HUES64 (cell line): ENCODE data around the gene MAP2K4. TPM values are rescaled to one million over a fixed set of nuclear protein-coding genes. Genes with fewer than 3 reads are reported as not detected.
A peak's percentile ranks its signal among the peaks of the same experiment; 100 is the strongest.
"Not testable (repeated sequence)": the region's sequence is repeated elsewhere in the genome, so short reads cannot be mapped to it uniquely, and the experiment has no call there.

Source experiments
- H3K27ac ChIP-seq: 2 replicates; pipeline ENCODE4 v1.7.0; 2013; ENCODE audit warnings: low read depth, low read length, inconsistent platforms
- H3K27me3 ChIP-seq: 2 replicates; pipeline ENCODE4 v1.6.1; 2013; ENCODE audit warnings: mild to moderate bottlenecking, low read length; ENCODE audit not compliant: insufficient read depth
- H3K36me3 ChIP-seq: 2 replicates; pipeline ENCODE4 v1.6.1; 2013; ENCODE audit warnings: mild to moderate bottlenecking, low read length; ENCODE audit not compliant: insufficient read depth
- H3K4me1 ChIP-seq: 2 replicates; pipeline ENCODE4 v1.6.1; 2013; ENCODE audit warnings: mild to moderate bottlenecking, low read length, moderate library complexity; ENCODE audit not compliant: insufficient read depth
- H3K4me3 ChIP-seq: 2 replicates; pipeline ENCODE4 v1.5.1; 2013; ENCODE audit warnings: mild to moderate bottlenecking, low read length, moderate library complexity
- H3K9ac ChIP-seq: 2 replicates; pipeline ENCODE4 v1.6.1; 2013; ENCODE audit warnings: mild to moderate bottlenecking, low read depth, low read length
- H3K9me3 ChIP-seq: 2 replicates; pipeline ENCODE4 v1.6.1; 2013; ENCODE audit warnings: low read depth, low read length; ENCODE audit not compliant: insufficient read depth
- WGBS: fragments of 150-250, 120-280 bp; methylation state at CpG from one replicate; pipeline ENCODE4 v1.1.7; 2013; ENCODE audit warnings: missing lambda C conversion rate; 5-methylcytosine and 5-hydroxymethylcytosine counted together
- polyA plus RNA-seq, 2 experiments: library from polyadenylated mRNA; stranded (reverse); fragments of 50-300 nt; gene quantifications; one replicate each; pipeline ENCODE4 v1.2.3, GENCODE V29; 2013

MAP2K4 gene
- polyA plus RNA-seq (2013, experiment 1 of 2): 30.9 TPM
- 31.2 TPM for polyA plus RNA-seq (2013, experiment 2 of 2)

- peak within 1 kb of the TSS; percentile 92 for H3K27ac ChIP-seq
- under 1% methylated on average over 123 of the region's 123 CpGs for WGBS
Observed at GRCh38 chr17:12020642-12021622, at the start of gene MAP2K4. Gene MAP2K4 (plus strand): TSS chr17:12020877. CDS start chr17:12020887, 10 bp downstream.

GRCh38 chr17:11972741-11973140 is 47.9 kb upstream of the MAP2K4 start:
- H3K36me3 ChIP-seq, H3K27ac ChIP-seq, H3K9me3 ChIP-seq, H3K4me1 ChIP-seq, H3K9ac ChIP-seq, H3K4me3 ChIP-seq, H3K27me3 ChIP-seq: not testable (repeated sequence)
- 90% methylated on average over 19 of the region's 19 CpGs for WGBS

More at GRCh38 chr17:12020642-12021622, at the start of gene MAP2K4:
- Histone ChIP-seq H3K4me3 (peak within 1 kb of the TSS; percentile 79), H3K36me3 (no peaks in the 10 kb centered on the region), H3K4me1 (peaks cover 22% of the 10 kb centered on the region), H3K27me3 (peaks cover 12% of the 10 kb centered on the region), H3K9ac (peak within 1 kb of the TSS; percentile 93), H3K9me3 (no peaks in the 10 kb centered on the region)

GRCh38 chr17:11979795-11980194 is 40.9 kb upstream of the MAP2K4 start:
- WGBS: 90% methylated on average over 2 of the region's 3 CpGs

GRCh38 chr17:11980813-11981212 is 39.9 kb upstream of the MAP2K4 start:
- 97% methylated on average over 2 of the region's 2 CpGs for WGBS
- Histone ChIP-seq H3K36me3 (peaks cover 50% of the 10 kb centered on the region), H3K27me3 (no peaks in the 10 kb centered on the region), H3K9ac (no peak overlapping the region), H3K9me3 (no peaks in the 10 kb centered on the region), H3K4me3 (no peak overlapping the region), H3K4me1 (peaks cover 7% of the 10 kb centered on the region), H3K27ac (no peak overlapping the region)

More at GRCh38 chr17:11979795-11980194, 40.9 kb upstream of the MAP2K4 start:
- peaks cover 44% of the 10 kb centered on the region for H3K36me3 ChIP-seq
- H3K9ac ChIP-seq: no peak overlapping the region
- no peak overlapping the region for H3K27ac ChIP-seq
- no peaks in the 10 kb centered on the region for H3K27me3 ChIP-seq
- H3K9me3 ChIP-seq: no peaks in the 10 kb centered on the region
- H3K4me3 ChIP-seq: no peak overlapping the region
- H3K4me1 ChIP-seq: peaks cover 7% of the 10 kb centered on the region

GRCh38 chr17:11981862-11982261 is 38.8 kb upstream of the MAP2K4 start:
- Histone ChIP-seq H3K27me3 (no peaks in the 10 kb centered on the region), H3K4me1 (peaks cover 11% of the 10 kb centered on the region), H3K9me3 (no peaks in the 10 kb centered on the region), H3K27ac (no peak overlapping the region), H3K4me3 (no peak overlapping the region), H3K36me3 (peaks cover 49% of the 10 kb centered on the region), H3K9ac (no peak overlapping the region)
- 71% methylated on average over 3 of the region's 4 CpGs for WGBS

GRCh38 chr17:11986179-11986941 is 34.3 kb upstream of the MAP2K4 start:
- no peak overlapping the region for H3K4me3 ChIP-seq
- WGBS: 87% methylated on average over 3 of the region's 4 CpGs
- H3K27ac ChIP-seq: no peak overlapping the region
- peaks cover 45% of the 10 kb centered on the region for H3K36me3 ChIP-seq
- H3K9ac ChIP-seq: no peak overlapping the region
- H3K27me3 ChIP-seq: no peaks in the 10 kb centered on the region
- peaks cover 21% of the 10 kb centered on the region for H3K4me1 ChIP-seq
- no peaks in the 10 kb centered on the region for H3K9me3 ChIP-seq

GRCh38 chr17:11986942-11987329 is 33.7 kb upstream of the MAP2K4 start:
- Histone ChIP-seq H3K4me3 (no peak overlapping the region), H3K36me3 (peaks cover 44% of the 10 kb centered on the region), H3K27me3 (no peaks in the 10 kb centered on the region), H3K9ac (no peak overlapping the region), H3K9me3 (no peaks in the 10 kb centered on the region), H3K27ac (no peak overlapping the region), H3K4me1 (peaks cover 24% of the 10 kb centered on the region)
- WGBS: 53% methylated on average over 4 of the region's 5 CpGs

- peaks cover 22% of the 10 kb centered on the region for H3K4me1 ChIP-seq
- H3K27ac ChIP-seq: no peak overlapping the region
- no peak overlapping the region for H3K9ac ChIP-seq
- WGBS: 85% methylated on average over 7 of the region's 7 CpGs
- H3K4me3 ChIP-seq: no peak overlapping the region
- no peaks in the 10 kb centered on the region for H3K27me3 ChIP-seq
- H3K9me3 ChIP-seq: no peaks in the 10 kb centered on the region
- peaks cover 29% of the 10 kb centered on the region for H3K36me3 ChIP-seq
Observed at GRCh38 chr17:11990363-11990983, 30.2 kb upstream of the MAP2K4 start.

- no peak overlapping the region for H3K9ac ChIP-seq
- H3K4me1 ChIP-seq: peaks cover 28% of the 10 kb centered on the region
- H3K27ac ChIP-seq: no peak overlapping the region
- WGBS: 50% methylated on average over 2 of the region's 4 CpGs
- H3K27me3 ChIP-seq: no peaks in the 10 kb centered on the region
- peaks cover 29% of the 10 kb centered on the region for H3K36me3 ChIP-seq
- H3K9me3 ChIP-seq: no peaks in the 10 kb centered on the region
- H3K4me3 ChIP-seq: no peak overlapping the region
Observed at GRCh38 chr17:11991461-11991860, 29.2 kb upstream of the MAP2K4 start.

- Histone ChIP-seq H3K9me3 (no peaks in the 10 kb centered on the region), H3K4me1 (peaks cover 16% of the 10 kb centered on the region), H3K4me3 (peak overlapping the region; percentile 91), H3K36me3 (peaks cover 11% of the 10 kb centered on the region), H3K9ac (peak overlapping the region; percentile 83), H3K27ac (peak overlapping the region; percentile 89), H3K27me3 (no peaks in the 10 kb centered on the region)
- WGBS: 6% methylated on average over 14 of the region's 14 CpGs
Observed at GRCh38 chr17:11996722-11997146, 23.9 kb upstream of the MAP2K4 start.
